Pancreas (tissue), 10 donors: ENCODE data around the gene TCF7. TPM values are rescaled to one million over a fixed set of nuclear protein-coding genes. Genes with fewer than 3 reads are reported as not detected.

ENCODE experiments used
- ATAC-seq, 4 donors: fragments of 200-7000 bp; cut with Tn5 transposase; one replicate each; pipeline versions ENCODE4 v1.8.0 to v1.9.1; 2020; ENCODE audit warnings: mild to moderate bottlenecking in 4 of 4, moderate library complexity in 4 of 4
- DNase-seq, 6 donors: peaks; one replicate each; pipeline ENCODE4 v3.0.0-alpha.2; 2020
- FAIRE-seq: peaks from 2 replicates; lab custom pipeline; 2012; peaks lifted over from hg19 to GRCh38; lab: Jason Lieb, UNC
- H3K27ac ChIP-seq, 4 donors: fragments of 200-600 bp; sonication (generic); 1 replicate in 3 of 4; 2 replicates in 1 of 4; pipeline versions ENCODE4 v1.5.0 to v1.8.0; 2020
- H3K27me3 ChIP-seq, 4 donors: fragments of 200-600 bp; one replicate each; pipeline ENCODE4 v1.8.0; 2021
- H3K36me3 ChIP-seq, 3 donors: fragments of 200-600 bp; sonication (generic) in 1 of 3; one replicate each; pipeline versions ENCODE4 v1.5.0 to v1.8.0; 2020 to 2021
- H3K4me1 ChIP-seq, 3 donors: fragments of 200-600 bp; one replicate each; pipeline ENCODE4 v1.8.0; 2021
- H3K4me3 ChIP-seq, 4 donors: fragments of 200-600 bp; sonication (generic) in 2 of 4; one replicate each; pipeline versions ENCODE4 v1.5.0 to v1.8.0; 2020 to 2021
- H3K9me3 ChIP-seq, 4 donors: fragments of 200-600 bp; one replicate each; pipeline ENCODE4 v1.8.0; 2021
- WGBS, 2 donors: extraction: QIAGEN DNeasy Blood & Tissue Kit; methylation state at CpG; one replicate each; pipeline ENCODE4 v1.1.7; 2013; 5-methylcytosine and 5-hydroxymethylcytosine counted together
- intact Hi-C, 3 donors: fragments of 100-400 bp; cut with DNase I; formaldehyde crosslinking; loops; one replicate each; pipeline versions ENCODE4 v1.11.1 to v1.14.2; 2022
- polyA plus RNA-seq, 2 donors: library from polyadenylated mRNA; stranded (reverse); fragments of 200-250 nt; gene quantifications; one replicate each; pipeline ENCODE4 v1.2.3, GENCODE V29; 2013
- total RNA-seq, 6 donors: library from RNA; stranded (reverse); fragmentation: NEBNext Ultra II Directional in 4 of 6; extraction: Animal tissue kit (Norgen Biotek cat#: 25700) in 4 of 6; gene quantifications; one replicate each; pipeline versions ENCODE4 v1.2.1 to v1.2.4, GENCODE V29; 2021 to 2023
- TF ChIP-seq, protein P1 (sequence below), 4 donors: fragments of 200-600 bp; sonication (generic) in 3 of 4; IDR thresholded peaks; one replicate each; pipeline versions ENCODE4 v1.5.0 to v1.8.0; 2021; ENCODE audit warnings: antibody characterized with exemption in 4 of 4
- donor health status: healthy with polysubstance abuse.
- donor health status: DM: no; HTN: no; CAD: no; lungs with moderate emphysema.
- donor health status: DM: no; HTN: no; CAD: no.
- donor health status: control.
- donor health status: control.
- donor health status: Bipolar disorder and iron deficiency.
- donor health status: DM: yes; HTN: yes; CAD: no.
- donor health status: DM: no; HTN: no; CAD: no.
- donor health status: DM: no; HTN: no; CAD: no.
- donor health status: DM: yes; HTN: yes; CAD: no.

TCF7 gene
- total and polyA plus RNA-seq, 8 donors = 1.9 to 13.1 (median 6.9) TPM

- ATAC-seq (no peak), DNase-seq (no peak), FAIRE-seq (no peak)
- Histone ChIP-seq H3K9me3 (no peaks in the 10 kb centered on the region), H3K27me3 (no peaks in the 10 kb centered on the region), H3K4me1 (no peaks in the 10 kb centered on the region), H3K27ac (no peak overlapping the region), H3K4me3 (no peak overlapping the region), H3K36me3 (no peaks in the 10 kb centered on the region)
- WGBS, 2 donors = 46 to 48% methylated on average over 2 of the region's 2 CpGs
- intact Hi-C loops = no loop called here
- TF ChIP-seq, protein P1, sequence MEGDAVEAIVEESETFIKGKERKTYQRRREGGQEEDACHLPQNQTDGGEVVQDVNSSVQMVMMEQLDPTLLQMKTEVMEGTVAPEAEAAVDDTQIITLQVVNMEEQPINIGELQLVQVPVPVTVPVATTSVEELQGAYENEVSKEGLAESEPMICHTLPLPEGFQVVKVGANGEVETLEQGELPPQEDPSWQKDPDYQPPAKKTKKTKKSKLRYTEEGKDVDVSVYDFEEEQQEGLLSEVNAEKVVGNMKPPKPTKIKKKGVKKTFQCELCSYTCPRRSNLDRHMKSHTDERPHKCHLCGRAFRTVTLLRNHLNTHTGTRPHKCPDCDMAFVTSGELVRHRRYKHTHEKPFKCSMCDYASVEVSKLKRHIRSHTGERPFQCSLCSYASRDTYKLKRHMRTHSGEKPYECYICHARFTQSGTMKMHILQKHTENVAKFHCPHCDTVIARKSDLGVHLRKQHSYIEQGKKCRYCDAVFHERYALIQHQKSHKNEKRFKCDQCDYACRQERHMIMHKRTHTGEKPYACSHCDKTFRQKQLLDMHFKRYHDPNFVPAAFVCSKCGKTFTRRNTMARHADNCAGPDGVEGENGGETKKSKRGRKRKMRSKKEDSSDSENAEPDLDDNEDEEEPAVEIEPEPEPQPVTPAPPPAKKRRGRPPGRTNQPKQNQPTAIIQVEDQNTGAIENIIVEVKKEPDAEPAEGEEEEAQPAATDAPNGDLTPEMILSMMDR (IDR thresholded peaks at IDR 0.05) = no peak
These were observed 29.9 kb upstream of the TCF7 start for GRCh38 chr5:134084570-134084969.

GRCh38 chr5:134085411-134085810 lies 29.1 kb upstream of the TCF7 start:
- 73% methylated on average over 6 of the region's 6 CpGs for WGBS, 2 donors
- H3K4me3 ChIP-seq = no peak overlapping the region
- intact Hi-C loops = no loop called here
- no peaks in the 10 kb centered on the region for H3K36me3 ChIP-seq
- no peak for ATAC-seq
- no peaks in the 10 kb centered on the region for H3K4me1 ChIP-seq
- no peaks in the 10 kb centered on the region for H3K27me3 ChIP-seq
- TF ChIP-seq, protein P1 (IDR thresholded peaks at IDR 0.05) = no peak
- DNase-seq = no peak
- H3K9me3 ChIP-seq = no peaks in the 10 kb centered on the region
- H3K27ac ChIP-seq = no peak overlapping the region
- no peak for FAIRE-seq

GRCh38 chr5:134086225-134086942 lies 28.1 kb upstream of the TCF7 start:
- Histone ChIP-seq H3K9me3 (no peaks in the 10 kb centered on the region), H3K36me3 (no peaks in the 10 kb centered on the region), H3K4me3 (no peak overlapping the region), H3K27ac (no peak overlapping the region), H3K4me1 (no peaks in the 10 kb centered on the region), H3K27me3 (no peaks in the 10 kb centered on the region)
- ATAC-seq = no peak
- whole genome bisulfite sequencing, 2 donors = 74 to 77% methylated on average over 8 of the region's 8 CpGs
- FAIRE-seq = no peak
- intact Hi-C loops = no loop called here
- no peak for DNase-seq
- TF ChIP-seq, protein P1 (IDR thresholded peaks at IDR 0.05) = no peak

- no peak for ATAC-seq
- H3K27me3 ChIP-seq = no peaks in the 10 kb centered on the region
- H3K9me3 ChIP-seq = no peaks in the 10 kb centered on the region
- no peak overlapping the region for H3K4me3 ChIP-seq
- H3K27ac ChIP-seq = no peak overlapping the region
- no peak for DNase-seq
- H3K4me1 ChIP-seq = no peaks in the 10 kb centered on the region
- 86 to 89% methylated on average over 12 of the region's 12 CpGs for WGBS, 2 donors
- no peaks in the 10 kb centered on the region for H3K36me3 ChIP-seq
- intact Hi-C loops = no loop called here
- TF ChIP-seq, protein P1 (IDR thresholded peaks at IDR 0.05) = no peak
- FAIRE-seq = no peak
These were observed 27.6 kb upstream of the TCF7 start for GRCh38 chr5:134086943-134087305.

GRCh38 chr5:134088291-134088690 lies 26.2 kb upstream of the TCF7 start:
- no peak for ATAC-seq
- no peak for FAIRE-seq
- no peaks in the 10 kb centered on the region for H3K27me3 ChIP-seq

More at GRCh38 chr5:134088291-134088690, 26.2 kb upstream of the TCF7 start:
- Histone ChIP-seq H3K27ac (no peak overlapping the region), H3K4me1 (no peaks in the 10 kb centered on the region), H3K4me3 (no peak overlapping the region), H3K9me3 (no peaks in the 10 kb centered on the region), H3K36me3 (no peaks in the 10 kb centered on the region)
- intact Hi-C loops = no loop called here
- TF ChIP-seq, protein P1 (IDR thresholded peaks at IDR 0.05) = no peak
- no peak for DNase-seq
